K562 (cell line): Measurements from ENCODE around the gene C9orf50. TPM values are rescaled to one million over a fixed set of nuclear protein-coding genes. Genes with fewer than 3 reads are reported as not detected.

Source experiments
- ATF1 ChIP-seq, 2 experiments: fragments of 450-650 bp in 1 of 2; IDR thresholded peaks; 2 replicates each; pipeline ENCODE4 v1.6.1; 2016; ENCODE audit warnings: missing compliant biosample characterization in 1 of 2, missing genetic modification characterization in 1 of 2
- CBX1 ChIP-seq: sonication (generic); IDR thresholded peaks from 2 replicates; pipeline ENCODE4 v1.6.1; 2016; ENCODE audit warnings: antibody characterized with exemption, low read depth, mild to moderate bottlenecking
- CCNT2 ChIP-seq: IDR thresholded peaks from 2 replicates; pipeline ENCODE4 v1.6.1; 2011; ENCODE audit warnings: borderline replicate concordance, low read depth, mild to moderate bottlenecking, moderate library complexity, mixed read lengths, low read length; ENCODE audit not compliant: insufficient read length; ENCODE audit errors: extremely low read depth
- CREM ChIP-seq: IDR thresholded peaks from 2 replicates; pipeline ENCODE4 v1.6.1; 2014; ENCODE audit warnings: antibody characterized with exemption, low read depth
- CXXC5 ChIP-seq: fragments of 250-450 bp; sonication (Bioruptor Pico); IDR thresholded peaks from 2 replicates; pipeline ENCODE4 v1.8.0; 2022; ENCODE audit warnings: inconsistent platforms, mild to moderate bottlenecking, moderate library complexity
- EGR1 ChIP-seq: fragments of 450-650 bp; conservative IDR thresholded peaks from 2 replicates; pipeline ENCODE4 v1.6.1; 2017; ENCODE audit warnings: mild to moderate bottlenecking
- GATAD2B ChIP-seq: fragments of 450-650 bp; IDR thresholded peaks from 2 replicates; pipeline ENCODE4 v1.6.1; 2017; ENCODE audit warnings: mild to moderate bottlenecking, borderline replicate concordance
- HES1 ChIP-seq: fragments of 450-650 bp; IDR thresholded peaks from 2 replicates; pipeline ENCODE4 v1.6.1; 2016; ENCODE audit warnings: low read depth, mild to moderate bottlenecking, moderate library complexity
- KDM2B ChIP-seq: fragments of 250-450 bp; sonication (Bioruptor Pico); IDR thresholded peaks from 2 replicates; pipeline ENCODE4 v1.8.0; 2021; ENCODE audit warnings: mild to moderate bottlenecking, moderate library complexity
- L3MBTL2 ChIP-seq: fragments of 450-650 bp; IDR thresholded peaks from 2 replicates; pipeline ENCODE4 v1.6.1; 2016; ENCODE audit warnings: mild to moderate bottlenecking, moderate library complexity
- NRF1 ChIP-seq, 2 experiments: fragments of 450-650 bp; IDR thresholded peaks in 1 of 2; conservative IDR thresholded peaks in 1 of 2; 2 replicates each; pipeline ENCODE4 v1.6.1; 2014; ENCODE audit warnings: mild to moderate bottlenecking in 2 of 2
- RB1 ChIP-seq: fragments of 450-650 bp; IDR thresholded peaks from 2 replicates; pipeline ENCODE4 v1.6.1; 2017; ENCODE audit warnings: low read depth, mild to moderate bottlenecking
- RBBP5 ChIP-seq: fragments of 200-600 bp; sonication (generic); IDR thresholded peaks from 2 replicates; pipeline ENCODE4 v1.6.1; 2012; ENCODE audit warnings: borderline replicate concordance, mild to moderate bottlenecking, low read length, control low read depth, inconsistent platforms; ENCODE audit not compliant: insufficient read depth, poor library complexity, severe bottlenecking
- RBM22 ChIP-seq: fragments of 200-400 bp; formaldehyde crosslinking; IDR thresholded peaks from 2 replicates; pipeline ENCODE4 v1.6.1; 2018; ENCODE audit warnings: low read length, low read depth; ENCODE audit not compliant: poor library complexity, severe bottlenecking
- SIN3B ChIP-seq: fragments of 450-650 bp; IDR thresholded peaks from 2 replicates; pipeline ENCODE4 v1.6.1; 2017; ENCODE audit warnings: low read depth, mild to moderate bottlenecking, moderate library complexity
- SRF ChIP-seq, 2 experiments: fragments of 250-450, 450-650 bp in 1 of 2; sonication (Bioruptor Pico) in 1 of 2; sonication (generic) in 1 of 2; formaldehyde crosslinking; IDR thresholded peaks; 2 replicates each; pipeline versions ENCODE4 v1.5.0 to v1.5.1; 2020 to 2022; ENCODE audit warnings: mild to moderate bottlenecking in 1 of 2, missing genetic modification reagents in 1 of 2
- TAF1 ChIP-seq: IDR thresholded peaks from 2 replicates; pipeline ENCODE4 v1.6.1; 2011; ENCODE audit warnings: mild to moderate bottlenecking, low read length, moderate library complexity; ENCODE audit not compliant: insufficient read depth, control insufficient read depth, severe bottlenecking; ENCODE audit errors: extremely low read depth
- TAF15 ChIP-seq: fragments of 200-400 bp; formaldehyde crosslinking; IDR thresholded peaks from 2 replicates; pipeline ENCODE4 v1.6.1; 2017; ENCODE audit warnings: mild to moderate bottlenecking, low read depth, low read length, moderate library complexity
- TBL1XR1 ChIP-seq, 2 experiments: IDR thresholded peaks; 2 replicates each; pipeline ENCODE4 v1.6.1; 2012; ENCODE audit warnings: improper control_type of control experiment in 2 of 2, low read length in 2 of 2, mild to moderate bottlenecking in 1 of 2
- ZBTB7A ChIP-seq: IDR thresholded peaks from 2 replicates; pipeline ENCODE4 v1.6.1; 2011; ENCODE audit warnings: low read depth, mild to moderate bottlenecking, low read length, moderate library complexity, borderline replicate concordance; ENCODE audit not compliant: control insufficient read depth
- ZNF507 ChIP-seq: conservative IDR thresholded peaks from 2 replicates; pipeline ENCODE4 v1.6.1; 2017; ENCODE audit warnings: missing genetic modification characterization, missing compliant biosample characterization
- ZNF780A ChIP-seq: fragments of 250-450 bp; sonication (Bioruptor Pico); IDR thresholded peaks from 2 replicates; pipeline ENCODE4 v1.5.0; 2021; ENCODE audit warnings: mild to moderate bottlenecking
- polyA plus RNA-seq, 8 experiments: library from polyadenylated mRNA; depleted of rRNA in 4 of 8; stranded (reverse) in 5 of 8; unstranded in 3 of 8; fragments of >200 nt; fragmentation: Nextera tagmentation in 2 of 8; fragmentation: Illumina TruSeq in 1 of 8; extraction: Ambion mirVana in 2 of 8; extraction: Trizol in 1 of 8; gene quantifications; 2 replicates each; pipeline versions ENCODE4 v1.2.1 to v1.2.3, GENCODE V29; 2011 to 2014; ENCODE audit warnings: inconsistent platforms in 1 of 8, missing spikeins in 1 of 8
- total RNA-seq, 7 experiments: library from RNA; depleted of rRNA in 6 of 7; stranded (reverse); fragments of >200 nt in 6 of 7; fragmentation: Illumina TruSeq in 2 of 7; extraction: Trizol in 2 of 7; gene quantifications; 2 replicates each; pipeline versions ENCODE4 v1.2.1 to v1.2.3, GENCODE V29; 2011 to 2021; ENCODE audit warnings: low replicate concordance in 1 of 7
- TF ChIP-seq, protein P1 (sequence below): fragments of 200-800 bp; sonication (Bioruptor generic); IDR thresholded peaks from 2 replicates; pipeline ENCODE4 v1.6.1; 2017; ENCODE audit warnings: missing genetic modification characterization, missing compliant biosample characterization
- TF ChIP-seq, protein P2 (sequence below), 2 experiments: IDR thresholded peaks; 2 replicates each; pipeline ENCODE4 v1.6.1; 2011; ENCODE audit warnings: borderline replicate concordance in 1 of 2, control low read depth in 1 of 2, low read depth in 1 of 2, low read length in 1 of 2, mild to moderate bottlenecking in 1 of 2, mixed read lengths in 1 of 2, moderate library complexity in 1 of 2; ENCODE audit not compliant: insufficient read depth in 1 of 2, insufficient read length in 1 of 2, poor library complexity in 1 of 2, severe bottlenecking in 1 of 2; ENCODE audit errors: extremely low read depth in 1 of 2

The C9orf50 gene
- total and polyA plus RNA-seq, 9 of the 15 experiments (the other 6 are each of a cell fraction or from before 2014, with no cell fraction given), result not detected

- TF ChIP-seq, protein P1, sequence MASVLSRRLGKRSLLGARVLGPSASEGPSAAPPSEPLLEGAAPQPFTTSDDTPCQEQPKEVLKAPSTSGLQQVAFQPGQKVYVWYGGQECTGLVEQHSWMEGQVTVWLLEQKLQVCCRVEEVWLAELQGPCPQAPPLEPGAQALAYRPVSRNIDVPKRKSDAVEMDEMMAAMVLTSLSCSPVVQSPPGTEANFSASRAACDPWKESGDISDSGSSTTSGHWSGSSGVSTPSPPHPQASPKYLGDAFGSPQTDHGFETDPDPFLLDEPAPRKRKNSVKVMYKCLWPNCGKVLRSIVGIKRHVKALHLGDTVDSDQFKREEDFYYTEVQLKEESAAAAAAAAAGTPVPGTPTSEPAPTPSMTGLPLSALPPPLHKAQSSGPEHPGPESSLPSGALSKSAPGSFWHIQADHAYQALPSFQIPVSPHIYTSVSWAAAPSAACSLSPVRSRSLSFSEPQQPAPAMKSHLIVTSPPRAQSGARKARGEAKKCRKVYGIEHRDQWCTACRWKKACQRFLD (CRISPR knock-in tag), result no peak
- TF ChIP-seq GATAD2B, result peak; percentile 79; the same call in 1 of the 2 replicates
- no peak for TF ChIP-seq TBL1XR1 (IDR thresholded peaks at IDR 0.05; ENCODE audit: low read length in 2 of 2)
- peak; percentile 51 for TF ChIP-seq CCNT2
- peak; percentile 59 for TF ChIP-seq CXXC5
- peak; percentile 52; the same call in 1 of the 2 replicates for TF ChIP-seq SIN3B
- TF ChIP-seq, protein P2, sequence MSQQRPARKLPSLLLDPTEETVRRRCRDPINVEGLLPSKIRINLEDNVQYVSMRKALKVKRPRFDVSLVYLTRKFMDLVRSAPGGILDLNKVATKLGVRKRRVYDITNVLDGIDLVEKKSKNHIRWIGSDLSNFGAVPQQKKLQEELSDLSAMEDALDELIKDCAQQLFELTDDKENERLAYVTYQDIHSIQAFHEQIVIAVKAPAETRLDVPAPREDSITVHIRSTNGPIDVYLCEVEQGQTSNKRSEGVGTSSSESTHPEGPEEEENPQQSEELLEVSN (IDR thresholded peaks at IDR 0.05; ENCODE audit: borderline replicate concordance in 1 of 2, extremely low read depth in 1 of 2, insufficient read depth in 1 of 2, insufficient read length in 1 of 2, low read depth in 1 of 2, low read length in 1 of 2, poor library complexity in 1 of 2, severe bottlenecking in 1 of 2), result peak; percentile 23 to 49
- TF ChIP-seq TAF1, result peak; percentile 28
- TF ChIP-seq RB1, result peak; percentile 74
- TF ChIP-seq KDM2B (CRISPR knock-in tag), result no peak
- peak; percentile 85; the same call in 1 of the 2 replicates for TF ChIP-seq ZBTB7A
- peak; percentile 46; the same call in 1 of the 2 replicates for TF ChIP-seq CREM
- TF ChIP-seq CBX1, result peak; percentile 20; the same call in 1 of the 2 replicates
- TF ChIP-seq ZNF507 (tag), result no peak
- no peak for TF ChIP-seq ZNF780A (CRISPR knock-in tag)
- no peak for TF ChIP-seq RBM22
- TF ChIP-seq EGR1, result peak; percentile 54
- TF ChIP-seq RBBP5, result peak; percentile 32
- no peak for TF ChIP-seq HES1
- TF ChIP-seq L3MBTL2, result peak; percentile 56
- peak in 1 of 2 experiments; percentile 19; a peak in 2 of 4 replicates for TF ChIP-seq NRF1 (conservative IDR thresholded peaks at IDR 0.05 in 1 of 2, IDR thresholded peaks at IDR 0.05 in 1 of 2)
- no peak for TF ChIP-seq TAF15
- no peak for TF ChIP-seq ATF1 (CRISPR knock-in tag; IDR thresholded peaks at IDR 0.05)
- TF ChIP-seq ATF1 (tag; IDR thresholded peaks at IDR 0.05), result 0 out of 2 replicates have a peak, but pooled peaks have one; percentile 8
- TF ChIP-seq SRF (CRISPR knock-in tag; IDR thresholded peaks at IDR 0.05), result peak in 1 of 2 experiments; percentile 29; a peak in 1 of 4 replicates
Observed at GRCh38 chr9:129619787-129620668, 873 bp downstream of the C9orf50 start (continued).
